ENCODE results near the gene OPTC. TPM values are rescaled to one million over a fixed set of nuclear protein-coding genes. Genes with fewer than 3 reads are reported as not detected.
"Not testable (repeated sequence)": the region's sequence is repeated elsewhere in the genome, so short reads cannot be mapped to it uniquely, and the experiment has no call there.

OPTC gene
- total RNA-seq, 1 donor from 2014 or later: not detected

DNA sequence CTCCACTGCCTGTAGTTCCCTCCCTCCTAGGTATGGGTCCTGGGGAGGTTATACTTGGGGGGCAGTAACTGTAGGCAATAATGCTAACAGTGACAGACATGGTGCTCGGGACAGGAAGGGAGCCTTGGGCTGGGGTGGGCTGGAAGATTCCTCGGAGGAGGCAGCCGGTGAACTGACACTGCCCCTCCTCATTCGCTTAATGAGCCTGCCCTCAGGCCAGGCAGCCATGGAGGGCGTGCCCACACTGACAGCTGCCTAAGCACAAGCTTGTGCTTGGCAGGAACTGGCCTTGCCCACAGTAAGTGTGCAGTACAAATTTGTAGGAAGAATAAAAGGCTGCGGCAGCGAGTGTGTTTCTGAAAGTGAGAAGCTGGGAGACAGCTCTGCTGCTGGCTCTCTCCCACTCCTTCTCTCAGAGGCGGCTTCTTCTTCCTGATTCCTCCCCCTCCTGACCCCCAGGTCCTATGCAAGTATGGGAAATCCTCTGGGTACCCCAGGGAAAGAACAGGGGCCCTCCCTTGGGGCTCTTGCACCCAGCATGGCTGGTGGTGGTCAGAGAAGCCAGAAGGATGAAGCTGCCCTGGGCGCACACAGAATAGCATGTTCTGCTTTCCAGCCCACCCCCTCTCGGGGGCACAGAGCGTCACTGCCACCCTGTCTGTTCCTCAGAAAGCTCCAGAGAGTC is 23.6 kb downstream of the OPTC start:
- no peak for DNase-seq

- not testable (repeated sequence) for DNase-seq
These were observed 24.2 kb downstream of the OPTC start for GRCh38 chr1:203518139-203518538.

DNA sequence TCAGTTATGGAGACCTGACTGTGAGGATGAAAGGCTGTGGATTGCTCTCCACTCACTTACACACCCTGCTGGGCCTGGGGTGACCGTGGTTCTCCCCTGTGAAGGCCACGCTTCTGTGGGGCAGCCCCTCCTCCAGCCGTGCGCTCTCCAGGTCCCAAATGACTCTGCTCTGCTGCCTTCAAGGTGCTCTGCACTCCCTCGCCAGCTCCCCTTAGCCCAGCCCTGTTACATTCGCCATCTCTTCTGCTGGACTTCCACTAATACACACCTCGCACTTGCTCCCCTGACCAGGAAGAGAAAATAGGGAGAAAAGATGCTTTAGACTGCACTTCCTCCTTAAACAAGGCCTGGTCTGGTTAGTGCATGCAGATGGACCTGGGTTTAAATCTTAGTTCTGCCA is 24.6 kb downstream of the OPTC start:
- DNase-seq: no peak

GRCh38 chr1:203519053-203519840 is 25.3 kb downstream of the OPTC start:
- DNase-seq: no peak

DNA sequence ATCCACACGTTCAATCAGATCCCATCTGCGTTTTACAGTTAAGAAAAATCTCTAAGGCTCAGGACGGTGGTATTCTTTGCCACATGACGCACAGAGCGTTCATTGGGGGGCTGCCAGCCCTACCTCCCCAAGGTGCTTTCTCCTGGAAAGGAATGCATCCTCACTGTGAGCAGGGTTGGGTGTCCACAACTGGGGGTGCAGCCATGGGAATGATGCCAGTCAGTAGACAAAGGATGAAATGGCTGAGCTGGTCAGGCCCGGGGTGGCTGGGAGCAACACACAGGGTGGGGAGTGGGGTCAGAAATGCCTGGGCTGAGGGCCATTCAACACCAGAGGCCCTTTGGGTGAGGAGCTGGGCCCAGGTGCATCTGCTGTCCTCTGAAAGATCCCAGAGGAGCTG is 25.9 kb downstream of the OPTC start:
- no peak for DNase-seq

DNA sequence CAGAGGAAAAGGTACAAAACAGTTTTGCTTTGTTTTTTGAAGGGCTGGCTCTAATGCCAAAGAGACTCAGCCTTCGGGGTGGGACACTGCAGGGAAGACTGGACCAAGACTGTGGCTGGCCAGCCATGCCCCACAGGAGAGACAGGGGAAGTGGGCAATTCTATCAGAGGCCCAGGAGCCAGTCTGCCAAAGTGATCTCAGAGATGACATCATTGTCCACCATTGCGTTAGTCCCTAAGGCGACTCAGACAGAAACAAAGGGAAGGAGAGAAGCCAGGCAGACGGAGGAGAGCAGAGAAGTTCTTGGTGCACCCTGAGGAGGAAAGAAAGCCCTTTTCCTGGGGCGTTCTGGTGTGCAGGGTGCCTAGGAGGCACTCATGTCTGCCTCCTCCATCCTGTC is 26.4 kb downstream of the OPTC start:
- peak; percentile 21 for DNase-seq

DNA sequence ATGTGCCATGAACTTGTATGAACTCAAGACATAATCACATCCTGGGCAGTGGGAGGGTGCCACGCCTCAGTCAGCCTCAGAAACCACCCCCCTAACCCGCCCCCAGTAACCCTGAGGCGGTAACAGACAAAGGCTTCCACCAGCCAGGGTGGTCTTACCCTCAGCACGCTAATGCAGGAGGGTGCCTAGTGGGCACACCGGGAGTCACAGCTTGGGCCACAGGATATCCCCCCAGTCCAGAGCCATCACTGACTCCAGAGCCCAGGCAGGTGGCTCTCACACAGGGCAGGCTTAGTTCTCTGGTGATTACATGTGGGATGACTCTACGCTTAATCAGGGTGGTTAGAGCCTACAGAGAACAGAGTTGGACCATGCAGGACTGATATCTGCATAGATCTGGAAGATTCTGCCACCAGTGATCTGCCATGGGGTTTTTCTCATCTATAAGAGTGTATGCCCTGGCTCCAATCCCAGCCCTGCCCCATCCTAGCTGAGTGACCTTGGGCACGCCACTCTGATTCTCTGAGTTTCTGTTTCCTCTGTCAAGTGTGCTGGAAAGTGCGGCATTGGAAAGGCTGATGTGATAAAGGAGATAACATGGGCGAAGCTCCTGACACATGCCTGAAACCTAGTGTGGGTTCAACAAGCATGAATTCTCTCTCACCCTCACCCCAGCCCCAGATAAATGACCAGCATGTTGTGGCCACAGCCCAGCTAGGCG is 27.3 kb downstream of the OPTC start:
- no peak for DNase-seq

- DNase-seq: no peak
These were observed 27.9 kb downstream of the OPTC start for GRCh38 chr1:203521812-203522211.

DNA sequence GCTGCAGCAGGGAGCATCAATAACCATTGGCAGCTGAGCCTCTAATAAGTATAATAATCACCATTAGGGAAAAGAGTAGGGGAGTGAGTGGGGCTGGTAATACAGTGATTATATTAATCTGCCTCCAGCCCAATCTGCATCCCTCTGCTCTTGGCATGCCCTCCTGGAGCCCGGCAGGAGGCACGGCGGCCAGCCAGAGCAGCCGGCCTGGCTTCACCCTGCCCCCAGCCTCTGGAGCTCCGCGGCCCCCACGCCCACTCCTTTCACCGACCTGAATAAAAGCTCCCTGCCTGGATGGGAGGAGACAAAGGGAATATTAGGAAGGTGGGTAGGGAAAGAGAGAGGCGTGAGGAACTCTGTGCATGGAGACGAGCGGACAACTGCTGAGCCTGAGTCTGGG is 28.3 kb downstream of the OPTC start:
- no peak for DNase-seq

- DNase-seq: no peak
These were observed 29.7 kb downstream of the OPTC start for GRCh38 chr1:203523667-203524066.

DNA sequence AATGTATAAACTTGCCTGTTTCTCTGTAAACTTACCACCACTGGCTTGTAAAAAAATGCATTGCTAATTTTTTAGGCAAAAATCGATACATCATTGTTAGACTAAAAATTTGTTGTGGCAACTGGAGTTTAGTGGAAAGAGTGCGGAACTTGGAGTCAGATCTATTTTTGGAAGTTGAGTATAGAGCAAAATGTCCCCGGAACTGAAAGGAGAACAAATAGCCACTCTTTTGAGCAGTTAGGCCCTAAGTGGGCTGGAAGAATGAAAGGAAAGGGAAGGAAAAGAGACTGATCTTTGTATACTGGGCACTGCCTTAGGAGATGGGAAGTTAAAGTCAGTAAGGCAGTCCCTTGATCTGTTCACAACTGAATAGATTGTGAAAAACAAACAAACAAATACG is 30.2 kb downstream of the OPTC start:
- no peak for DNase-seq

DNA sequence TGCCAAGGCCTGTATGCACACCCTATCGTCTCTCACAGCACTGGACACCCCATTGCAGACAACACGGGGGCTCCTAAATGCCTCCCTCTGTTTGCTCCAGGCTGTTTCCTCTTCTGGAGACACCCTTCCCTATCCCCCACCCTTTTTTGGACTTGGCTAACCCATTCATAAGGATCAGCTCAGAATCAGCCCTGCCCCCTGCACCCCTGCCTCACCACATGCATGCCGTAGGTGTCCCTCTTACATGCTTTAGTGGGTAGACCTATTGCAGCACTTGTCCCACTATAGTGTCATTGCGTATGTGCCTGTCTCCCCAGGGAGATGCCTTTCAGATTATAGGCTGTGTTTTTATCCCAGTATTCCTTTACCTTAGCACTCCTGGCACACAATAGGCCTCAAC is 30.9 kb downstream of the OPTC start:
- DNase-seq: no peak

DNA sequence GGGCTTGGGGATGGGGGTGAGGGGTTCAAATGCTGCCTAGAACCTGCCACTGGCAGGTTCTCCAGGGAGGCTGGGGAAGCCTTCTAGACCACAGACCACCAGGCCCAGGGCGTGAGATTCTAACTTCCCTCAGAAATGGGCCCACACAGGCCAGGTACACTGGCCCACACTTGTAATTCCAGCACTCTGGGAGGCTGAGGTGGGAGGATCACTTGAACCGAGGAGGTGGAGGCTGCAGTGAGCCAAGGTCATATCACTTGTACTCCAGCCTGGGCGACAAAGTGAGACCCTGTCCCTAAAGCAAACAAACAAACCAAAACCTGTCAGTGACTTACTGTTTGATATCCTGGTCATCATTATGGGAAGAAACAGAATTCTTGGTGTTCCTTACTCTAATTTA is 31.7 kb downstream of the OPTC start:
- DNase-seq: no peak

DNA sequence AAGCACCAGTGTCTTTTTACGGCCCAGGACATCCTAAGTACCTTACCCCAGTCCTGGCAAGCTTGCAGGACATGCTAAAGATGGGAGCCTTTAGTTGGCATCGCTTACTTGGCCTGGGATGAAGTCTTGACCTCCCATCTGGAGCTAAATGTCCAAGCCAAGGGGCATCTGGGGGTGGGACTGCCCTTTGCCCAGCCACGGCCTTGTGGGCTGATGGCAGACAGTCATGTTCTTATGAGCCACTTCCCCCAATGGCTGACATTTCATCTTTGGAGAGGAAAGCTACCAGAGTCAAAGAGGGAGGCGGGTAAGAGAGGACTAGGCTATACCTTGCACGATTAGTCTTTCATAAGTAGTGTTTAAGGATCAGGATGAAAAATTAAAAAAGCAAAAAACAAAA is 32.2 kb downstream of the OPTC start:
- DNase-seq: no peak

DNA sequence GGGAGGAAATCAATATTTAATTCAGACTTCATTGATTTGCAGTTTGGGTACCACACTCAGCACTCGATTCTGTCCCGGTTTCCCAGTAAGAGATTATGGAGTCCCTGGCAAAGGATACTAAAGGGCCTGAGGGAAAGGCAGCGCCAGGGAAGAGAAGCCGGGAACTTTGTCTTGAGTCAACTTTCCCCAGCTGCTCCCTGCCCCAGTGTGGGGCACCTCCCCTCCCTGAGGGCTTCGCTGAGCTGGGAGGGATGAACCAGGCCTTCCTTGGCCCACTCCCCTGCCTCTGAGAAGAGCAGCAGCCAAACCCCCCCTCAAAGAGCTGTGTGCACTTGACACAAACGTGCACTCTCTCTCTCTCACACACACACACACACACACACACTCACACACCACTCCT is 32.6 kb downstream of the OPTC start:
- no peak for DNase-seq

GRCh38 chr1:203527013-203527412 is 33.1 kb downstream of the OPTC start:
- DNase-seq: no peak

- DNase-seq: no peak
These were observed 34.1 kb downstream of the OPTC start for GRCh38 chr1:203528063-203528462.

- no peak for DNase-seq
These were observed 35.3 kb downstream of the OPTC start for GRCh38 chr1:203528976-203529835.

- DNase-seq: no peak
These were observed 37.1 kb downstream of the OPTC start for GRCh38 chr1:203531063-203531462.

- DNase-seq: no peak
These were observed 40.1 kb downstream of the OPTC start for GRCh38 chr1:203534012-203534411.

GRCh38 chr1:203534526-203534925 is 40.6 kb downstream of the OPTC start:
- no peak for DNase-seq

DNA sequence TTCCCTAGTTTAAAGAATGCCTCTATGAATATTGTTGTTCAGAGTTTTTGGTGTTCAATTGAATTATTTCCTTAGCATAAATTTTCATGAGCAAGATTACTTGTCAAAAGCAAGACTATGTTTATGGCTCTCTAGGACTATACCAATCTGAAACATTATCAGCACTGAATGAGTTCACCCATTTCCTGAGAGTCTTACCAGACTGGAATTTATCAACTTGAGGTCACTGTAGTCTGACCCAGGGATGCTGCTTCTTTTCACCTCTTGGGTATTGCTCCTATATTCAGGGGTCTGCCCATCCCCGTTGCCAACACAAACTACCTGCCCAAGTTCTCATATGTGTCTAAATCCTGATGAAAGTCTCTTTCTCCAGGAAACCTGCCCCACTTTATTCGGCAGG is 42.6 kb downstream of the OPTC start:
- DNase-seq: no peak

DNA sequence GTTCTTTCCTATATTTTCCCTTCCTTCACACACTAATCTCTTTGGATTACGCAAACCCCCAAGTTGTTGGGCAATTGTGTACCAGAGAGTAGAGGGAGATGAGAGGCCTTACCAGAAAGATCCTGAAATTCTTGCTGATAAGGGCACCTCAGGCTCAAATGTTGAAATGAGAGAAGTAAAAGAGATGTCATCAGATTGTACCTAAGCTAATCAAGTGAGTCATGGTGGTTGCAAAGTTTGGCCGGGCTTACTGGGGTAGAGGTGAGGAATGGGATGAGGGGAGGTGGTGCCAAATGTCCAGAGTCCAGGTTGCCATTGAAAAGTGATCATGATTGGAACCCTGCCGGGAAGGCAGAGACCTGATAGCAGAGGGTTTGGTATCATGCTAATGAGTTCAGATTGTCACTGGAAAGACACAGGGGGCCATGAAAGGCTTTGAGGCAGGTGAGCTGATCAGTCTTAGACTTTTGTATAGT is 43.1 kb downstream of the OPTC start:
- no peak for DNase-seq
